Measurements from ENCODE around the gene FAM193A. TPM values are rescaled to one million over a fixed set of nuclear protein-coding genes. Genes with fewer than 3 reads are reported as not detected.
"Not testable (repeated sequence)": the region's sequence is repeated elsewhere in the genome, so short reads cannot be mapped to it uniquely, and the experiment has no call there.

Gene FAM193A
- total RNA-seq, 1 donor from 2014 or later: 19.8 TPM

- H3K27me3 ChIP-seq (ENCODE audit: control insufficient read depth, insufficient read depth, low read length): no peaks in the 10 kb centered on the region
- no peaks in the 10 kb centered on the region for H3K36me3 ChIP-seq (ENCODE audit: control insufficient read depth, insufficient read depth, low read length)
- TF ChIP-seq, protein P1, sequence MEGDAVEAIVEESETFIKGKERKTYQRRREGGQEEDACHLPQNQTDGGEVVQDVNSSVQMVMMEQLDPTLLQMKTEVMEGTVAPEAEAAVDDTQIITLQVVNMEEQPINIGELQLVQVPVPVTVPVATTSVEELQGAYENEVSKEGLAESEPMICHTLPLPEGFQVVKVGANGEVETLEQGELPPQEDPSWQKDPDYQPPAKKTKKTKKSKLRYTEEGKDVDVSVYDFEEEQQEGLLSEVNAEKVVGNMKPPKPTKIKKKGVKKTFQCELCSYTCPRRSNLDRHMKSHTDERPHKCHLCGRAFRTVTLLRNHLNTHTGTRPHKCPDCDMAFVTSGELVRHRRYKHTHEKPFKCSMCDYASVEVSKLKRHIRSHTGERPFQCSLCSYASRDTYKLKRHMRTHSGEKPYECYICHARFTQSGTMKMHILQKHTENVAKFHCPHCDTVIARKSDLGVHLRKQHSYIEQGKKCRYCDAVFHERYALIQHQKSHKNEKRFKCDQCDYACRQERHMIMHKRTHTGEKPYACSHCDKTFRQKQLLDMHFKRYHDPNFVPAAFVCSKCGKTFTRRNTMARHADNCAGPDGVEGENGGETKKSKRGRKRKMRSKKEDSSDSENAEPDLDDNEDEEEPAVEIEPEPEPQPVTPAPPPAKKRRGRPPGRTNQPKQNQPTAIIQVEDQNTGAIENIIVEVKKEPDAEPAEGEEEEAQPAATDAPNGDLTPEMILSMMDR (IDR thresholded peaks at IDR 0.05; ENCODE audit: insufficient read depth, low read length, poor library complexity, severe bottlenecking): no peak
- H3K4me3 ChIP-seq (ENCODE audit: low read depth, low read length): no peak overlapping the region
- peak; percentile 26 for DNase-seq (ENCODE audit: low read depth)
These were observed 47.1 kb downstream of the FAM193A start for GRCh38 chr4:2583517-2583916.

GRCh38 chr4:2586502-2586901 lies 50.1 kb downstream of the FAM193A start:
- Histone ChIP-seq H3K36me3 (ENCODE audit: control insufficient read depth, insufficient read depth, low read length) (no peaks in the 10 kb centered on the region), H3K4me3 (ENCODE audit: low read depth, low read length) (no peak overlapping the region), H3K27me3 (ENCODE audit: control insufficient read depth, insufficient read depth, low read length) (no peaks in the 10 kb centered on the region)
- no peak for DNase-seq (ENCODE audit: low read depth)
- TF ChIP-seq, protein P1 (IDR thresholded peaks at IDR 0.05; ENCODE audit: insufficient read depth, low read length, poor library complexity, severe bottlenecking): no peak

DNA sequence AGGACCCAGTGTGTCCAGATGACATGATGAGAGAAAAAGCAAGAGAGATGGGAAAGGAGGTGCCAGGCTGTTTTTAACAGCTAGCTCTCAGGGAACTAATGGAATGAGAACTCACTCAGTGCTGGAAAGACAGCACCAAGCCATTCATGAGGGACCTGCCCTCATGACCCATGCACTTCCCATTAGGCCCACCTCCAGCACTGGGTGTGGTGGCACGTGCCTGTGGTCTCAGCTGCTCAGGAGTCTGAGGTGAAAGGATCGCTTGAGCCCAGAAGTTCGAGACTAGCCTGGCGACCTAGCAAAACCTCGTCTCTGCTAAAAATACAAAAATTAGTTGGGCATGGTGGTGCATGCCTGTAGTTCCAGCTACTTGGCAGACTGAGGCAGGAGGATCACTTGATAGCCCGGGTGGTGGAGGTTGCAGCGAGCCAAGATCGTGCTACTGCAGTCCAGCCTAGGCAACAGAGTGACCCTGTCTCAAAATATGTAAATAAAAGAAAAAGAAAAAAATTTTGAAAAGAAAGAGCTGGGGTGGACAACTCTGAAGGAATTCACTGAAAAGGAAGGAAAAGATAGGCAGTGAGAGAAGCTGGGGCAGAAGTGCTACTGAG lies 50.9 kb downstream of the FAM193A start:
- no peak for DNase-seq (ENCODE audit: low read depth)
- TF ChIP-seq, protein P1 (IDR thresholded peaks at IDR 0.05; ENCODE audit: insufficient read depth, low read length, poor library complexity, severe bottlenecking): no peak
- Histone ChIP-seq H3K4me3 (ENCODE audit: low read depth, low read length) (no peak overlapping the region), H3K27me3 (ENCODE audit: control insufficient read depth, insufficient read depth, low read length) (no peaks in the 10 kb centered on the region), H3K36me3 (ENCODE audit: control insufficient read depth, insufficient read depth, low read length) (no peaks in the 10 kb centered on the region)

- Histone ChIP-seq H3K36me3 (ENCODE audit: control insufficient read depth, insufficient read depth, low read length) (no peaks in the 10 kb centered on the region), H3K4me3 (ENCODE audit: low read depth, low read length) (no peak overlapping the region), H3K27me3 (ENCODE audit: control insufficient read depth, insufficient read depth, low read length) (no peaks in the 10 kb centered on the region)
- DNase-seq (ENCODE audit: low read depth): no peak
- TF ChIP-seq, protein P1 (IDR thresholded peaks at IDR 0.05; ENCODE audit: insufficient read depth, low read length, poor library complexity, severe bottlenecking): no peak
These were observed 51.8 kb downstream of the FAM193A start for GRCh38 chr4:2588259-2588658.

- DNase-seq (ENCODE audit: low read depth): no peak
- TF ChIP-seq, protein P1 (IDR thresholded peaks at IDR 0.05; ENCODE audit: insufficient read depth, low read length, poor library complexity, severe bottlenecking): no peak
- Histone ChIP-seq H3K36me3 (ENCODE audit: control insufficient read depth, insufficient read depth, low read length) (no peaks in the 10 kb centered on the region), H3K27me3 (ENCODE audit: control insufficient read depth, insufficient read depth, low read length) (no peaks in the 10 kb centered on the region), H3K4me3 (ENCODE audit: low read depth, low read length) (no peak overlapping the region)
These were observed 54.7 kb downstream of the FAM193A start for GRCh38 chr4:2591189-2591588.

DNA sequence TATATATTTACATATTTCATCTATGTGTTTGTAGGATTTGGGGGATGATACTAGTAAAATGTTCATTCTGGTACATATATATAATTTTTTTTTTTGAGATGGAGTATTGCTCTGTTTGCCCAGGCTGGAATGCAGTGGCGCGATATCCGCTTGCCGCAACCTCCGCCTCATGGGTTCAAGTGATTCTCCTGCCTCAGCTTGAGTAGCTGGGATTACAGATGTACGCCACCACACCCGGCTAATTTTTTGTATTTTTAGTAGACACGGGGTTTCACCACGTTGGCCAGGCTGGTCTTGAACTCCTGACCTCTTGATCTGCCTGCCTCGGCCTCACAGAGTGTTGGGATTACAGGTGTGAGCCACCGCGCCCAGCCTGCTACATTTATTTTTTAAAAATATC lies 55.6 kb downstream of the FAM193A start:
- not testable (repeated sequence) for H3K4me3 ChIP-seq (ENCODE audit: low read depth, low read length); DNase-seq (ENCODE audit: low read depth); H3K36me3 ChIP-seq (ENCODE audit: control insufficient read depth, insufficient read depth, low read length); H3K27me3 ChIP-seq (ENCODE audit: control insufficient read depth, insufficient read depth, low read length)

All from kidney epithelial cell (primary cell).